H1 (cell line): Measurements from ENCODE around the gene FAM107A. TPM values are rescaled to one million over a fixed set of nuclear protein-coding genes. Genes with fewer than 3 reads are reported as not detected.

Experiments
- BCL11A ChIP-seq, 2 experiments: IDR thresholded peaks; one replicate each; pipeline ENCODE4 v1.6.1; 2011; ENCODE audit warnings: low read depth in 2 of 2, low read length in 2 of 2, mild to moderate bottlenecking in 2 of 2
- CBX8 ChIP-seq: fragments of 300-800, 300-1000 bp; sonication (generic); IDR thresholded peaks from 2 replicates; pipeline ENCODE4 v1.7.1; 2016; ENCODE audit warnings: low read depth, low read length, borderline replicate concordance
- CHD1 ChIP-seq: IDR thresholded peaks from 2 replicates; pipeline ENCODE4 v1.6.1; 2012; ENCODE audit warnings: low read depth, low read length, improper control_type of control experiment
- CREB1 ChIP-seq: IDR thresholded peaks from 2 replicates; pipeline ENCODE4 v1.6.1; 2012; ENCODE audit warnings: inconsistent platforms
- RAD21 ChIP-seq, 2 experiments: IDR thresholded peaks in 1 of 2; conservative IDR thresholded peaks in 1 of 2; 2 replicates each; pipeline ENCODE4 v1.6.1; 2011; ENCODE audit warnings: low read depth in 2 of 2, low read length in 2 of 2, improper control_type of control experiment in 1 of 2, inconsistent platforms in 1 of 2, mild to moderate bottlenecking in 1 of 2, moderate library complexity in 1 of 2
- RNF2 ChIP-seq: fragments of 200-900, 300-1000 bp; sonication (generic); IDR thresholded peaks from 2 replicates; pipeline ENCODE4 v1.7.1; 2016; ENCODE audit warnings: borderline replicate concordance, low read depth, mild to moderate bottlenecking, antibody characterized with exemption, low read length; ENCODE audit not compliant: poor library complexity, severe bottlenecking; ENCODE audit errors: missing control alignments
- TEAD4 ChIP-seq: IDR thresholded peaks from 2 replicates; pipeline ENCODE4 v1.6.1; 2012; ENCODE audit warnings: low read depth, low read length, inconsistent platforms, mixed read lengths
- polyA plus RNA-seq, 7 experiments: library from polyadenylated mRNA; depleted of rRNA in 3 of 7; stranded (reverse) in 5 of 7; unstranded in 2 of 7; fragments of >200 nt in 5 of 7; fragments of 200-250 nt in 2 of 7; gene quantifications; 1 replicate in 5 of 7; 2 replicates in 1 of 7; 4 replicates in 1 of 7; pipeline versions ENCODE4 v1.2.1 to v1.2.3, GENCODE V29; 2011 to 2013; ENCODE audit warnings: missing spikeins in 2 of 7, mixed read lengths in 2 of 7
- total RNA-seq: library from RNA; stranded (reverse); fragmentation: NEBNext Ultra II Directional; extraction: Animal tissue kit (Norgen Biotek cat#: 25700); gene quantifications from 2 replicates; pipeline ENCODE4 v1.2.1, GENCODE V29; 2021

The FAM107A gene
- total and polyA plus RNA-seq, 2 of the 8 experiments (the other 6 are each of a cell fraction or from before 2014, with no cell fraction given) = 0.51 to 0.65 TPM

- TF ChIP-seq RNF2 (no peak), BCL11A (IDR thresholded peaks at IDR 0.05; ENCODE audit: low read depth in 2 of 2, low read length in 2 of 2) (no peak), CBX8 (no peak), CREB1 (no peak), RAD21 (IDR thresholded peaks at IDR 0.05 in 1 of 2, conservative IDR thresholded peaks at IDR 0.05 in 1 of 2; ENCODE audit: low read depth in 2 of 2, low read length in 2 of 2) (no peak), TEAD4 (no peak), CHD1 (no peak)
These were observed 29.5 kb upstream of the FAM107A start (continued) for GRCh38 chr3:58606693-58607092.
